BLaER1 (cell line): Measurements from ENCODE around the gene AGPAT4.
"Not testable (repeated sequence)": the region's sequence is repeated elsewhere in the genome, so short reads cannot be mapped to it uniquely, and the experiment has no call there.

ENCODE experiments used
- H3K27ac ChIP-seq: shearing (Covaris generic); formaldehyde crosslinking; 2 replicates; pipeline ENCODE4 v1.8.1; 2022
- H3K27me3 ChIP-seq: shearing (Covaris generic); formaldehyde crosslinking; 2 replicates; pipeline ENCODE4 v1.8.1; 2022
- H3K36me3 ChIP-seq: shearing (Covaris generic); formaldehyde crosslinking; 2 replicates; pipeline ENCODE4 v1.8.1; 2022
- H3K4me1 ChIP-seq: shearing (Covaris generic); formaldehyde crosslinking; 2 replicates; pipeline ENCODE4 v1.8.1; 2022
- H3K4me2 ChIP-seq: shearing (Covaris generic); formaldehyde crosslinking; 2 replicates; pipeline ENCODE4 v1.8.1; 2022
- H3K4me3 ChIP-seq: shearing (Covaris generic); formaldehyde crosslinking; 2 replicates; pipeline ENCODE4 v1.8.1; 2022
- H3K9ac ChIP-seq: shearing (Covaris generic); formaldehyde crosslinking; 2 replicates; pipeline ENCODE4 v1.8.1; 2022
- H3K9me3 ChIP-seq: shearing (Covaris generic); formaldehyde crosslinking; 2 replicates; pipeline ENCODE4 v1.8.1; 2022
- H4K20me1 ChIP-seq: shearing (Covaris generic); formaldehyde crosslinking; 2 replicates; pipeline ENCODE4 v1.8.1; 2022
- Cebpa-rat ChIP-seq: shearing (Covaris generic); IDR thresholded peaks from 2 replicates; pipeline ENCODE4 v1.8.1; 2022

AGPAT4 gene

DNA sequence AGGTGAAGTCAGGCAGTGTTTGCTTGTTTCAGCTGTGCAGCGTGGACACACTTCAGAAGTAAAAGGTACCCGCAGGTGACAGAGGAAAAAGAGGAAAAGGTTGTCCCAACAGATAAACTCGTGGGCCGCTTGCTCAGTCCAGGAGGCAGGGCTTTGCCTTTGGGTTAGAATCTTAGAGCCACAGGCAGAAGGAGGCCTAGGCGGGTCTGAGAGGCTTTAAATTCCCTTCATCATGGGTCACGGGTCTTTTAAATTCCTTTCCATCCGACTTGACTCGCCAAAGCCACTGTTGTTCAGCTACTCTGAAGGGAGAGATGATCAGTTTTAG lies 48.2 kb downstream of the AGPAT4 start:
- H3K4me3 ChIP-seq, result no peak overlapping the region
- H3K36me3 ChIP-seq, result peaks cover 56% of the 10 kb centered on the region
- H3K27me3 ChIP-seq, result no peaks in the 10 kb centered on the region
- H4K20me1 ChIP-seq, result peaks cover 13% of the 10 kb centered on the region; the same call in 1 of the 2 replicates
- TF ChIP-seq Cebpa-rat, result no peak
- H3K4me1 ChIP-seq, result peaks cover 16% of the 10 kb centered on the region
- H3K9ac ChIP-seq, result no peak overlapping the region
- no peaks in the 10 kb centered on the region for H3K9me3 ChIP-seq
- H3K4me2 ChIP-seq, result no peak overlapping the region; the same call in 1 of the 2 replicates
- H3K27ac ChIP-seq, result no peak overlapping the region

DNA sequence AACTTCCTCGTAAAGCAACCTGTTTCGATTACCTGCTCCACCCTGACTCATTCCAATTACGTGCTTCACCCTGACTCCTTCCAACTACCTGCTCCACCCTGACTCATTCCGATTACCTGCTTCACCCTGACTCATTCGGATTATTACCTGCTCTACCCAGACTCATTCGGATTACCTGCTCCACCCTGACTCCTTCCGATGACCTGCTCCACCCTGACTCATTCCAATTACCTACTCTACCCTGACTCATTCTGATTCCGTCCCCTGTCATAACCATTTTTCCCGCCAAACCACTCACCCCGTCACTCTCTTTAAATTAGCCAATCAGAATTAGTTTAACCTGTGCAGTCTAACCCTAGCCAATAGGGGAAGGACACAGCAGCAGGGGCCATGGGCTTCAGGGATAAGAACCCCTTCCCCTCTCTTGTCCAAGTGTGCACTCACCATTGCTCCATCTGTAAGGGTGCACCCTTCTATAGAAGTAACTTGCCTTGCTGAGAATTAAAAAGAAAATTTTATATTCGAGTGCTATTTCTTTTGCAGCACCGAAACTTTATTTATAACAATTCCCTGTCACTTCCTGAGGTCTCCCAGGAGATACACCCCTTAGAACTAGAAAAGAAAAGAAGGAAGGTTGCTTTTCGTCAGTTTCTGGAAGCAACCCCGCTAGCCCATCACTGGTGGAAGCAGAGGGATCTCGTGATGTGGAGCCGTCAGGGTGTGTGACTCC lies 48.7 kb downstream of the AGPAT4 start:
- H3K36me3 ChIP-seq, result peaks cover 54% of the 10 kb centered on the region
- H3K4me2 ChIP-seq, H3K9ac ChIP-seq: not testable (repeated sequence)

DNA sequence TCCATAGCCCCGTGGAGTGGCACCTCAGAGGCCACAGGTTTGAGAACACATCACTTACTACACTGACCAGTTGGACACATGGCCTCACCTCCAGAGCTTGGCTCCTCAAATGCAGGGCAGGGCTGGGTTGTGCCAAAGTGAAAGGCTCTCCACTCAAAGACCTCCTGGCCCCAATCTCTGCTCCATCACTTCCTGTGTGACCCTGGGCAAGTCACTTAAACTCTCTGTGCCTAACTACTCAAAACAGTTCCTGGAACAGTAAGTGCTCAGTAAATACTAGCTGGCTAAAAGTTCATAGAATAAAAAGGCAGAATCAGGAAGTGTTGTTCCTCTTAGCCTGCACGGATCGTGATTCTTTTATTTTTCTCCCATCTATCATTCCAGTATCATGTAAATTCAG lies 50.2 kb downstream of the AGPAT4 start:
- H3K4me2 ChIP-seq, result no peak overlapping the region
- peaks cover 41% of the 10 kb centered on the region for H3K36me3 ChIP-seq
- peaks cover 16% of the 10 kb centered on the region for H3K4me1 ChIP-seq
- H3K9me3 ChIP-seq, result no peaks in the 10 kb centered on the region
- H3K27me3 ChIP-seq, result no peaks in the 10 kb centered on the region
- TF ChIP-seq Cebpa-rat, result no peak
- H3K27ac ChIP-seq, result no peak overlapping the region
- no peak overlapping the region for H3K9ac ChIP-seq
- peaks cover 6% of the 10 kb centered on the region; the same call in 1 of the 2 replicates for H4K20me1 ChIP-seq
- no peak overlapping the region for H3K4me3 ChIP-seq

More for the DNA sequence above, 48.7 kb downstream of the AGPAT4 start:
- Histone ChIP-seq H3K4me1 (peaks cover 16% of the 10 kb centered on the region), H4K20me1 (peaks cover 13% of the 10 kb centered on the region; the same call in 1 of the 2 replicates)
- H3K27me3 ChIP-seq, H3K9me3 ChIP-seq, H3K4me3 ChIP-seq, H3K27ac ChIP-seq: not testable (repeated sequence)

DNA sequence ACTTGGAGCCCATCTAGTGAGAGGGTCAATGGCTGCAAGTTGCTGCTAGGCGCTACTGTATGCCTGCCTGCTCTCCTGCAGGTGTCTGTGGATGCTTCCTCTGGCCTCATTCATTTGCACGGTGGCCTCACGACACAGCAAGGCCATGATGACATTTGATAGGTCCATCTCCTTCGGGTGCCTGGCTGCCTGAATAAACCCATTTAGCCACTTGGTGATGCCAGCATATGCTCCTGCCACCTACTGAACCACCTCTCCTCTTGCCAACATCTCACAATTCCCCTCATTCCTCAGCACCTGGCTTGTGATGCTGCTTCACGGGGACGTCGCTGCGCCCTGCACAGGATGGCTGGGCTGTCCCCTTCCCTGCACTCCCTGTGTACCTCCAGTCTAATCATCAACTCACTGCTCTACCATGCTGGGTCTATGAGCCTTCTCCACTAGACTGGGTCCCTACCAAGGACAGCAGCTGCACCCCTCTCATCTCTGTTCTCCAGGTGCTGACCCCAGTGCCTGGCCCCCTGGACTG lies 51.1 kb downstream of the AGPAT4 start:
- Histone ChIP-seq H3K9me3 (0 out of 2 replicates have a peak, but pooled peaks cover 2% of the 10 kb centered on the region), H3K36me3 (peaks cover 48% of the 10 kb centered on the region), H3K4me1 (peaks cover 16% of the 10 kb centered on the region), H3K9ac (no peak overlapping the region), H3K27me3 (no peaks in the 10 kb centered on the region), H3K4me3 (no peak overlapping the region), H4K20me1 (peaks cover 6% of the 10 kb centered on the region; the same call in 1 of the 2 replicates), H3K4me2 (no peak overlapping the region), H3K27ac (no peak overlapping the region)
- TF ChIP-seq Cebpa-rat, result no peak

DNA sequence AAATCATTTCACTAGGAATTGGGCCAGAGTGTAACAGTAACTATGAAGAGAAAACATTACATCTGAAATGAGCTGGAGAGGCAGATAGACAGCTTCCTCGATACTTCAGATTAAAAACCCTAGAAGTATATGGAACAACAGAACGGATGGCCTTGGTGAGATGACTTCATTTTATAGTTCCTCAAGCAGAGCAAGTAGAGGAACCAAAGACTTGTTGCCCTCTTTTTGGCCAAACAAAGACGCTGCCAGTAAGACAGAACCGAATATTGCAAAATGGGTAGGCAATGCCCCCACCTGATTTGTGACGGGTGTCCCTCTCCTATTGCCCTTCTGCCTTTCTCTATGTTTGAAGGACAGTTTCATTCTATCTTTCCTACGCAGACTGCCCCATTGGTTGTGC lies 53.5 kb downstream of the AGPAT4 start:
- no peak overlapping the region for H3K9ac ChIP-seq
- no peak overlapping the region for H3K4me3 ChIP-seq
- peaks cover 26% of the 10 kb centered on the region for H3K9me3 ChIP-seq
- no peak overlapping the region for H3K4me2 ChIP-seq
- H3K27ac ChIP-seq, result no peak overlapping the region
- no peak for TF ChIP-seq Cebpa-rat
- H3K27me3 ChIP-seq, result no peaks in the 10 kb centered on the region
- H3K36me3 ChIP-seq, result peaks cover 49% of the 10 kb centered on the region
- peaks cover under 1% of the 10 kb centered on the region; the same call in 1 of the 2 replicates for H3K4me1 ChIP-seq
- H4K20me1 ChIP-seq, result no peaks in the 10 kb centered on the region

GRCh38 chr6:161219680-161220079 lies 54.2 kb downstream of the AGPAT4 start:
- peaks cover 30% of the 10 kb centered on the region for H3K9me3 ChIP-seq
- peaks cover 49% of the 10 kb centered on the region for H3K36me3 ChIP-seq
- no peak for TF ChIP-seq Cebpa-rat
- H4K20me1 ChIP-seq, result no peaks in the 10 kb centered on the region
- H3K4me1 ChIP-seq, result no peaks in the 10 kb centered on the region
- no peak overlapping the region for H3K4me3 ChIP-seq
- no peak overlapping the region for H3K9ac ChIP-seq
- H3K4me2 ChIP-seq, result no peak overlapping the region
- no peaks in the 10 kb centered on the region for H3K27me3 ChIP-seq
- no peak overlapping the region for H3K27ac ChIP-seq

DNA sequence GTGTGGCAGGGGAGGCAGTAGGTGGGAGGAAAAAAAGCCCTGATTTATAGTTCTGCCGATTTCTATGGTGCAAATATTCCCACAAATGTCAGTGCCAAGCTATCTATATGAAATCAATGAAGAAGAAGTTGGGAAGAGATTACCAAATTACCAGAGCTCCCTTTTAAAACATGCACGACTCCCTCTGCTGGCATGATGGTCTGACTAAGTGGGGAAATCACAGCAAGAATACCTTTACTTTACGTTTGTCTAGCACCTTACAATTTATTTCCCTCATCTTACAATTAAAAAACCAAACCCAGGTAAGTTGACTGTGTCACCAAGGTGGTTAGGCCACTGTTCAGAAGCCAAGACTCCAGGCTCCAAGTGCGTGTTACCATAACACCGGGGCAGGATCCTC lies 55.6 kb downstream of the AGPAT4 start:
- TF ChIP-seq Cebpa-rat, result no peak
- Histone ChIP-seq H3K27ac (no peak overlapping the region), H3K27me3 (no peaks in the 10 kb centered on the region), H3K9ac (no peak overlapping the region), H3K9me3 (peaks cover 43% of the 10 kb centered on the region), H3K36me3 (peaks cover 56% of the 10 kb centered on the region), H3K4me1 (no peaks in the 10 kb centered on the region), H3K4me3 (no peak overlapping the region), H4K20me1 (no peaks in the 10 kb centered on the region), H3K4me2 (no peak overlapping the region)

GRCh38 chr6:161217628-161218027 lies 56.2 kb downstream of the AGPAT4 start:
- no peaks in the 10 kb centered on the region for H3K4me1 ChIP-seq
- H3K27me3 ChIP-seq, result no peaks in the 10 kb centered on the region
- no peak overlapping the region for H3K27ac ChIP-seq
- no peak overlapping the region for H3K4me2 ChIP-seq
- H4K20me1 ChIP-seq, result no peaks in the 10 kb centered on the region
- no peak overlapping the region for H3K9ac ChIP-seq
- no peak overlapping the region for H3K4me3 ChIP-seq
- H3K9me3 ChIP-seq, result peaks cover 49% of the 10 kb centered on the region
- TF ChIP-seq Cebpa-rat, result no peak
- peaks cover 56% of the 10 kb centered on the region for H3K36me3 ChIP-seq

DNA sequence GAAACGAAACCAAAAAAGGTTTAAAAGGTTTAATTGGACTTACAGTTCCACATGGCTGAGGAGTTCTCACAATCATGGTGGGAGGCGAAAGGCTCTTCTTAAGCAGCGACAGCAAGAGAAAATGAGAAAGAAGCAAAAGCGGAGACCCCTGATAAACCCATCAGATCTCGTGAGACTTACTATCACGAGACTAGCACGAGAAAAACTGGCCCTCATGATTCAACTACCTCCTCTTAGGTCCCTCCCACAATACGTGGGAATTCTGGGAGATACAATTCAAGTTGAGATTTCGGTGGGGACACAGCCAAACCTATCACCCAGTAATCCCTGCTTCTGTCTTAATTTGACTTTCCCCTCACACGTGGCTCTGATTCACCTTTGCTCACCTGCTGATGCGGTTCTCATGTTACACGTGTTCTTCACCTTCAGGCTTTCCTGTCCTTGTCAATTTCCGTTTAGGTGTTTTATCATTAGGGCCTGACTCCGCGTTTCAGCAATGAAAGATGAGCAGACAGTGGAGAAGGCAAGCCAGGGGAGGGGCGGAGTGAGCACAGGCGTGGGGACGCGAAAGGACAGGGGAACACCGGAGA lies 57.1 kb downstream of the AGPAT4 start:
- H3K4me3 ChIP-seq, result no peak overlapping the region
- no peaks in the 10 kb centered on the region for H4K20me1 ChIP-seq
- no peaks in the 10 kb centered on the region for H3K27me3 ChIP-seq
- peaks cover 53% of the 10 kb centered on the region for H3K9me3 ChIP-seq
- no peak overlapping the region for H3K27ac ChIP-seq
- H3K4me2 ChIP-seq, result no peak overlapping the region
- TF ChIP-seq Cebpa-rat, result no peak
- peaks cover 53% of the 10 kb centered on the region for H3K36me3 ChIP-seq
- H3K9ac ChIP-seq, result no peak overlapping the region
- no peaks in the 10 kb centered on the region for H3K4me1 ChIP-seq

DNA sequence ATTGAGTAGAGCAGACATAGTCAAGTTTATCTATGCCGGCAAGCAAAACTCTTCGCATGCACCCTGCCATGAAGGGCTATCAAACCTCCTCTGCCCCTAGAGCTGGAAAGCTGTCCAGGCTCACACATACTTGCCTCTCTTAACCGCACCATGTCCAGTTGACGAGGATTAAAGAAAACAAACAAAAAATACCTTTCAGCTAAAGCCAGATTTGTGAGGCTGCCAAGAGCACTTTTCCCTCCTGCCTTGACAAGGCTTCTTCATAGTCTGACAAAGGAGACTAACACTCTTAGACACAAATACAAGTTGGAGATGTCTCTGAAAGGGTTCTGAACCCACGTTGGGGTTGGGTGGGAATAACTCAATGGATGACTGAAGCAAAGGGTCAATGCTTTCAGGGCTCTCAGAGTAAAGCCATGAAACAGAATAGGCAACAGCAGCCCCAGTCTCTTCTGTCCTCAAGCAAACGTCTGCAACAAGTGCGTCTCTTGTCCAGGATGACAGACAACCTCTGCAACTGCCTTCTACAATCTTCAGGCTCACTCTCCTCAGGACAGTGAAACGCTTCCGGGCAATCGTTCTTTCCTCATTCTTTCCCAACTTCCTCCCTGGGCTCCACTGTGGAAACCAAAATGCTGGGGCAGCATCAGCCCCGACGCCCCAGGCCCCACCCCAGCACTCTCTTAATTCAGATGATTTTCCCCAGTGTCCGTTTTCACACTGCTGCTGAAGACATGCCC lies 57.8 kb downstream of the AGPAT4 start:
- no peak for TF ChIP-seq Cebpa-rat
- H4K20me1 ChIP-seq, result no peaks in the 10 kb centered on the region
- no peaks in the 10 kb centered on the region for H3K4me1 ChIP-seq
- H3K9me3 ChIP-seq, result peaks cover 57% of the 10 kb centered on the region
- no peak overlapping the region for H3K27ac ChIP-seq
- H3K4me3 ChIP-seq, result no peak overlapping the region
- H3K4me2 ChIP-seq, result no peak overlapping the region
- H3K9ac ChIP-seq, result no peak overlapping the region
- H3K36me3 ChIP-seq, result peaks cover 49% of the 10 kb centered on the region
- no peaks in the 10 kb centered on the region for H3K27me3 ChIP-seq
